ENCODE data around the gene BAK1. TPM values are rescaled to one million over a fixed set of nuclear protein-coding genes. Genes with fewer than 3 reads are reported as not detected.
A peak's percentile ranks its signal among the peaks of the same experiment; 100 is the strongest.

The BAK1 gene
- polyA plus RNA-seq, 3 donors, result 27.8 to 41.5 (median 34.0) TPM

DNA sequence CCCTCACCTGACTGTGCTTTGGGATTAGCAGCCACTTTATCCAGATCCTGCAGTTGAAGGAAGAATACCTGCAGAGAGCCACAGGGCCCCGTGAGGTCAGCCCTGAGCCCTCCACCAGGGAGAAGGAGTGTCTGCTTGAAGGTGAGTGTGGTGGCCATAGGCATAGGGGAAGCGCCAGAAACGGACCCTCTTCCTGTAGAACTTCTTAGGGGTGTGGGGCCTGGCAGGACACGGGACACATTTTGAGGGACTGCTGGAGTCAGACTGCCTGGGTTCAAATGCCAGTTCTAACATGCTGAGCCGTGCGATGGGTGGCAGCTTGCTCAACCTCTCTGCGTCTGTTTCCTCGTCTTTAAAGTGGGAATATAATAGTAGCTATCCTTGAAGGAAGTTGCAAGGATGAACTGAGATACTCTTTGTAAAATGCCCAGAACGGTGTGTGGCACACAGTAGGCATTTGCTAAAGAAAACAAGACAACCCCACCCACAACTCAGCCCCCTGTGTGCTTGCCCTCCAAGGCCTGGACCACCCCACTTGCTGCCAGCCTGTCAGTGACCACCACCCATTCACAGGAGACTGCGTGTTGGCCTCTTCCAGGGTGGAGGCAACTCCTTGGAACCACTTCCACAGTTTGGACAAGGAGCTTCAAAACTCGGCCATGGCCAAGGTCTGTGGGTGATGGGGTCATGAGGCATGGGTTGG is 4.8 kb upstream of the BAK1 start:
- H3K4me3 Mint-ChIP-seq, result peak overlapping the region in 1 of 2 donors; percentile 56

GRCh38 chr6:33583591-33584155 is 3.6 kb upstream of the BAK1 start:
- H3K4me1 Mint-ChIP-seq, result peaks cover 20% of the 10 kb centered on the region
- H4K20me1 ChIP-seq (ENCODE audit: insufficient read depth, low read length), result no peaks in the 10 kb centered on the region
- H3K9ac ChIP-seq (ENCODE audit: insufficient read depth, low read length, poor library complexity, severe bottlenecking), result no peak overlapping the region
- peaks cover 0 to 2% (median 0%) of the 10 kb centered on the region in 7 donors for H3K9me3 Mint-ChIP-seq
- H3K4me3 Mint-ChIP-seq, result no peak overlapping the region
- H3K4me3 ChIP-seq (replicated peaks in 1 of 3; ENCODE audit: low read depth in 2 of 3, low read length in 3 of 3), result no peak overlapping the region
- peaks cover 14% of the 10 kb centered on the region for H3K79me2 ChIP-seq (ENCODE audit: insufficient read depth, low read length)
- H3K27ac Mint-ChIP-seq, result peak overlapping the region in 1 of 7 donors; percentile 68
- H3K27ac ChIP-seq (ENCODE audit: low read depth in 1 of 2, low read length in 2 of 2), result no peak overlapping the region
- no peaks in the 10 kb centered on the region for H3K36me3 ChIP-seq (replicated peaks in 1 of 2; ENCODE audit: control insufficient read depth in 1 of 2, insufficient read depth in 2 of 2, low read length in 2 of 2)
- no peak overlapping the region for H3K4me2 ChIP-seq (replicated peaks; ENCODE audit: extremely low read depth, low read length, poor library complexity, severe bottlenecking)
- H3K27me3 ChIP-seq (ENCODE audit: control insufficient read depth in 2 of 2, insufficient read depth in 2 of 2, low read length in 2 of 2), result no peaks in the 10 kb centered on the region
- H3K36me3 Mint-ChIP-seq, result no peaks in the 10 kb centered on the region
- peaks cover 0 to 2% (median 2%) of the 10 kb centered on the region in 3 donors for H3K27me3 Mint-ChIP-seq (ENCODE audit: low read depth in 3 of 3)
- TF ChIP-seq CTCF (IDR thresholded peaks at IDR 0.05), result peak; percentile 24
- H2AFZ ChIP-seq (ENCODE audit: insufficient read depth, low read depth, low read length, poor library complexity, severe bottlenecking), result no peak overlapping the region
- 85% methylated on average over 8 of the region's 8 CpGs for WGBS (ENCODE audit: insufficient coverage)
- H3K4me1 ChIP-seq (ENCODE audit: control insufficient read depth in 1 of 2, insufficient read depth in 2 of 2, low read length in 2 of 2), result peaks cover 24 to 27% of the 10 kb centered on the region in 2 donors
- H3K9me3 ChIP-seq (replicated peaks in 1 of 2; ENCODE audit: control insufficient read depth in 1 of 2, insufficient read depth in 1 of 2, low read length in 2 of 2), result no peaks in the 10 kb centered on the region
- no peak for DNase-seq
- intact Hi-C loops (cut with micrococcal nuclease), result no loop called here

More for the DNA sequence above, 4.8 kb upstream of the BAK1 start:
- H3K4me2 ChIP-seq (replicated peaks; ENCODE audit: extremely low read depth, low read length, poor library complexity, severe bottlenecking), result no peak overlapping the region
- H3K4me1 ChIP-seq (ENCODE audit: control insufficient read depth in 1 of 2, insufficient read depth in 2 of 2, low read length in 2 of 2), result peaks cover 15 to 17% of the 10 kb centered on the region in 2 donors
- H3K4me1 Mint-ChIP-seq, result peaks cover 15% of the 10 kb centered on the region
- no peak overlapping the region for H3K9ac ChIP-seq (ENCODE audit: insufficient read depth, low read length, poor library complexity, severe bottlenecking)
- no peak for DNase-seq
- no peaks in the 10 kb centered on the region for H3K36me3 Mint-ChIP-seq
- H3K27me3 ChIP-seq (ENCODE audit: control insufficient read depth in 2 of 2, insufficient read depth in 2 of 2, low read length in 2 of 2), result no peaks in the 10 kb centered on the region
- H3K27ac Mint-ChIP-seq, result peak overlapping the region in 2 of 7 donors; percentile 40 to 87
- H3K4me3 ChIP-seq (replicated peaks in 1 of 3; ENCODE audit: low read depth in 2 of 3, low read length in 3 of 3), result no peak overlapping the region
- H3K27me3 Mint-ChIP-seq (ENCODE audit: low read depth in 3 of 3), result peaks cover 0 to 2% (median 2%) of the 10 kb centered on the region in 3 donors
- peak overlapping the region; percentile 82 for H2AFZ ChIP-seq (ENCODE audit: insufficient read depth, low read depth, low read length, poor library complexity, severe bottlenecking)
- H3K36me3 ChIP-seq (replicated peaks in 1 of 2; ENCODE audit: control insufficient read depth in 1 of 2, insufficient read depth in 2 of 2, low read length in 2 of 2), result no peaks in the 10 kb centered on the region
- intact Hi-C loops (cut with micrococcal nuclease), result loop anchor here in 1 of 2 donors (5.0 kb wide), 1 partner anchor 117 kb away; no protein-coding TSS in a partner anchor
- 63% methylated on average over 8 of the region's 11 CpGs for WGBS (ENCODE audit: insufficient coverage)
- peaks cover 2% of the 10 kb centered on the region for H3K79me2 ChIP-seq (ENCODE audit: insufficient read depth, low read length)
- H4K20me1 ChIP-seq (ENCODE audit: insufficient read depth, low read length), result no peaks in the 10 kb centered on the region
- H3K9me3 Mint-ChIP-seq, result peaks cover 0 to 2% (median 0%) of the 10 kb centered on the region in 7 donors
- no peaks in the 10 kb centered on the region for H3K9me3 ChIP-seq (replicated peaks in 1 of 2; ENCODE audit: control insufficient read depth in 1 of 2, insufficient read depth in 1 of 2, low read length in 2 of 2)
- no peak overlapping the region for H3K27ac ChIP-seq (ENCODE audit: low read depth in 1 of 2, low read length in 2 of 2)
- TF ChIP-seq CTCF (IDR thresholded peaks at IDR 0.05), result no peak
